Nephron progenitor cell (in vitro differentiated cells): Measurements from ENCODE around the gene PYGM.
A peak's percentile ranks its signal among the peaks of the same experiment; 100 is the strongest.

Experiments used
- DNase-seq: peaks from one replicate; pipeline ENCODE4 v3.0.0; 2021
- H3K27ac Mint-ChIP-seq: 2 replicates; pipeline ENCODE4 v1.8.0; 2021; ENCODE audit warnings: mild to moderate bottlenecking, moderate library complexity, mixed read lengths
- H3K27me3 Mint-ChIP-seq: 2 replicates; pipeline ENCODE4 v1.8.0; 2021; ENCODE audit warnings: mild to moderate bottlenecking, low read depth, mixed read lengths; ENCODE audit not compliant: poor library complexity
- H3K36me3 Mint-ChIP-seq: 2 replicates; pipeline ENCODE4 v1.8.0; 2021; ENCODE audit warnings: low read depth, mixed read lengths
- H3K4me1 Mint-ChIP-seq: 2 replicates; pipeline ENCODE4 v1.8.0; 2021; ENCODE audit warnings: mixed read lengths
- H3K4me3 Mint-ChIP-seq: 2 replicates; pipeline ENCODE4 v1.8.0; 2021; ENCODE audit warnings: mild to moderate bottlenecking, moderate library complexity, mixed read lengths
- H3K9me3 Mint-ChIP-seq: 2 replicates; pipeline ENCODE4 v1.8.0; 2021; ENCODE audit warnings: mild to moderate bottlenecking, moderate library complexity, mixed read lengths
- CTCF ChIP-seq: fragments of 200-600 bp; sonication (generic); IDR thresholded peaks from 2 replicates; pipeline ENCODE4 v1.5.0; 2021; ENCODE audit warnings: antibody characterized with exemption

Gene PYGM

GRCh38 chr11:64765851-64766665 lies 6.3 kb upstream of the PYGM start:
- peak overlapping the region; percentile 47 for H3K4me3 Mint-ChIP-seq
- no peak for DNase-seq
- TF ChIP-seq CTCF: no peak
- H3K36me3 Mint-ChIP-seq: peaks cover 70% of the 10 kb centered on the region
- peaks cover 3% of the 10 kb centered on the region for H3K27me3 Mint-ChIP-seq
- peaks cover 87% of the 10 kb centered on the region for H3K4me1 Mint-ChIP-seq
- H3K9me3 Mint-ChIP-seq: no peaks in the 10 kb centered on the region
- no peak overlapping the region for H3K27ac Mint-ChIP-seq

- H3K9me3 Mint-ChIP-seq: no peaks in the 10 kb centered on the region
- TF ChIP-seq CTCF: peak; percentile 23
- H3K4me1 Mint-ChIP-seq: peaks cover 89% of the 10 kb centered on the region
- H3K27me3 Mint-ChIP-seq: peaks cover 3% of the 10 kb centered on the region
- peak; percentile 33 for DNase-seq
- H3K36me3 Mint-ChIP-seq: peaks cover 63% of the 10 kb centered on the region
- peak overlapping the region; percentile 44 for H3K4me3 Mint-ChIP-seq
- peak overlapping the region; percentile 64 for H3K27ac Mint-ChIP-seq
Measured at GRCh38 chr11:64765291-64765850, 5.6 kb upstream of the PYGM start.

- H3K36me3 Mint-ChIP-seq: peaks cover 57% of the 10 kb centered on the region
- peak overlapping the region; percentile 44 for H3K4me3 Mint-ChIP-seq
- H3K9me3 Mint-ChIP-seq: no peaks in the 10 kb centered on the region
- H3K27me3 Mint-ChIP-seq: peaks cover 3% of the 10 kb centered on the region
- no peak for TF ChIP-seq CTCF
- peak overlapping the region; percentile 46 for H3K27ac Mint-ChIP-seq
- H3K4me1 Mint-ChIP-seq: peaks cover 94% of the 10 kb centered on the region
- DNase-seq: no peak
Measured at GRCh38 chr11:64764753-64765152, 5.0 kb upstream of the PYGM start.

GRCh38 chr11:64764040-64764611 lies 4.4 kb upstream of the PYGM start:
- Mint-ChIP-seq H3K27ac (peak overlapping the region; percentile 46), H3K27me3 (peaks cover 3% of the 10 kb centered on the region), H3K9me3 (no peaks in the 10 kb centered on the region), H3K4me1 (peaks cover 94% of the 10 kb centered on the region), H3K4me3 (peak overlapping the region; percentile 44), H3K36me3 (peaks cover 51% of the 10 kb centered on the region)
- no peak for TF ChIP-seq CTCF
- no peak for DNase-seq

- H3K27me3 Mint-ChIP-seq: peaks cover 3% of the 10 kb centered on the region
- H3K36me3 Mint-ChIP-seq: peaks cover 46% of the 10 kb centered on the region
- H3K27ac Mint-ChIP-seq: peak overlapping the region; percentile 46
- TF ChIP-seq CTCF: no peak
- peak overlapping the region; percentile 44 for H3K4me3 Mint-ChIP-seq
- peaks cover 97% of the 10 kb centered on the region for H3K4me1 Mint-ChIP-seq
- DNase-seq: peak; percentile 12
- no peaks in the 10 kb centered on the region for H3K9me3 Mint-ChIP-seq
Measured at GRCh38 chr11:64763526-64764039, 3.8 kb upstream of the PYGM start.
